SKM-1 treated with dmso at 0.1 percent for 144 hours (cell line): ENCODE data around the gene LRRC58.

Experiments
- DNase-seq: peaks from one replicate; lab custom pipeline; 2025; ENCODE audit not compliant: unreplicated experiment; lab: John Stamatoyannopoulos, UW

LRRC58 gene

DNA sequence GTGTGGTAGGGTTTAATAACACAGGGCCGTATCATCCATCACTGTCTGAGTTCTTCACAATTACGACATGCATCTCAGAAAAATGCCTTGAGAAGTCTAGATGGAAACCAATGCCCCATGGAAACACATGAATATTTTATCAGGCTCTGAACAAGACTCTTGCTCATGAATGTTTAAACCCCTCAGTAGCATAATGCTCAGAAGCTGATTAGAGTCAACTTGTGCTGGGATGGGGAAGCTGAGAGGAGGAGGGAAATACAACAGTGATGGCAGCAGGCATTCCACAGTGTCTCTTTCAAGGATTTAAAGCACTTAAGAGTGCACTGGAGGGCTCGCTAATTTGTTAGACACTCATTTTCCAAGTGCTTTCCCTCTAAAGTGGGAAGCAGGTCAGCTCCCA is 67.9 kb downstream of the LRRC58 start:
- no peak for DNase-seq

DNA sequence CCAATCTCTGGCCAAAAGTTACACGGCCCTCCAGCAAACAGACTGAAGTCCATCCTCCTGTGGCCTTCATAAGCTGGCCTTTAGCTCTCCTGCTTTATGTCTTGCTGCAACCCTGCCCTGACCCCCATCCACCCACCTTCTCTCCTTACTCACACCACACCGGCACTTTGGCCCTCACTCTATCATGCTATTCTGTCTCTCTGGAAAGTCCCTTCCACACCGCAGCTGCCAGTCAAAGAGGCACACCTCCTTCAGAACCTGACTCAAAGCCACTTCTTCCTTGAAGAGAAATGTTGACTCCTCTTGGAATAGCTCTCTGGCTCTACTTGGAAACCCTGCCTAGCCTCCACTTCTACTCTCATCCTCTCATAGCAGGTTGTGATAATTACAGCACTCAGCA is 68.6 kb downstream of the LRRC58 start:
- no peak for DNase-seq

DNA sequence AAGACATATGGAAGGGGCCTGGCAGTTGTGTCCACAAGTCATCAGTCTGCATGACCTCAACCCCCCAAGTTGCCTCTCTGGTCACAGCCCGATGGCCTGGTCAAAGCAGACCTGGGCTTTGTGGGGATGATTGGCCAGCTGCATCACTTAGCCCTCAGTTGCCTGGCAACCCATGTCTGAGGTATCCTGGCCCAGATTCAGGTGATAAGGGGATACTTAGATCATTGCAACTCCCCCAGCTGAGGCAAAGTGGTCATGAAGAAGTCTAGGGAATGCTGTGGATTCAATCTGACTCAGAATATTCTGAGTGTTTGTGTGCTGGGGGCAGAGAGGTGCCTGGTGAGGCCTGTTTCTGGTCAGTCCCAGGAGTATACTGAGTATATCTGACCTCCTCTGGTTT is 69.1 kb downstream of the LRRC58 start:
- no peak for DNase-seq

DNA sequence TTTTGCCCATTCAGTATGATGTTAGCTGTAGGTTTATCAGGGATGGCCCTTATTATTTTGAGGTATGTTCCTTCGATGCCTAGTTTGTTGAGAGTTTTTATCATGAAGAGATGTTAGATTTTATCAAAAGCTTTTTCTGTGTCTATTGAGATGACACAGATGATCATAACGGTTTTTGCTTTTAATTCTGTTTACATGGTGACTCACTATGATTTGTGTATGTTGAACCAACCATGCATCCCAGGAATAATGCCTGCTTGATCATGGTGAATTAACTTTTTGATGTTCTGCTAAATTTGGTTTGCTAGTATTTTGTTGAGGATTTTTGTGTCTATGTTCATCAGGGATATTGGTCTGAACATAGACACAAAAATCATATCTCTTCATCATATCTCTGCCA is 72.4 kb downstream of the LRRC58 start:
- no peak for DNase-seq

DNA sequence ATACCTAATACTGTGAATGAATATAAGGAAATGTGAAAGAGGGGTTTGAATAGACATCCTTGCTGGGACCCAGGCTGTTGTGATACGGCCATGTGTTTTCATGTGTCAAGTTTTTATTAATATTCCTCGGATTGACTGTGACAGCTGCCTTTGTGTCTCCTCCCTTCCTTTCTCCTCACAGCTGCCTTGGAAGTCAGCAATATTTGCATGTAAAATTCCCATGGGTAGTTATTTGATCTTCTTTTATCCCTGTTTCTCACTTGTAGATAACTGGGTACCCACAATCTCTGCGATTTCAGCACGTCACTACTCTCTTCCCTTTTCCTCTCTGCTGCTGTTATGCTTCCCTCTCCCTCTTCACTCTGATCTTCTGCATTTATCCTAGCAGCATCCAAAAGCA is 73.5 kb downstream of the LRRC58 start:
- DNase-seq, result no peak

DNA sequence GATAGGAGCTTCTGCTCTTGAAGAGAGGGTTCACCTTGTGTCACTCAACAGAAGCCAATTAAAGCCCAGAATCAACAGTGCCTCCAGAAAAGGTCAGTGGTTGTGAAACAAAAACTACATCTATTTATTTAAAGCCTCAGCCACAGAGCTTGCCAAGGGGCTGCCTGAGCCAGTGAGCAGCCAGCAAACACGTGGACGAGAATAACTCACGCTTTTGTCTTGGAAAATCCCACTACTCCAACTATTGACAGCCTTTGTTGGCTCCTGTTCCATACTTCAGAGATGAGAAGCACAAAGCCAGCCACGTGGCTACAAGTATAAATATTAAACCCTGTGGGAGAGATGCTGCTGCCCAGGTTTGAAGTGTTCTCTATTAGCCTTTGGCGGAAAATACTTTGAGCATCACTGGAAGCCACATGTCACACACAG is 74.4 kb downstream of the LRRC58 start:
- no peak for DNase-seq
